ENCODE measurements around the gene TTC1. TPM values are rescaled to one million over a fixed set of nuclear protein-coding genes. Genes with fewer than 3 reads are reported as not detected.

TTC1 gene
- 66.2 to 78.4 TPM (median 67.0 TPM) in 5 replicates for total RNA-seq (2022; extraction: Qiagen RNA extraction; ENCODE audit: low read depth)

GRCh38 chr5:160008877-160009590 is at the start of gene TTC1:
TSS of gene TTC1 (plus strand) at chr5:160009139. CDS start at chr5:160010529, 1,390 bp downstream.

Other genes with a start within 250 kb of the TTC1 start
- gene ADRA1B, start 92.7 kb upstream of the TTC1 start, total RNA-seq (2022; extraction: Qiagen RNA extraction; ENCODE audit: low read depth): 7.5 to 10.2 TPM (median 9.9 TPM) in 5 replicates
- gene PWWP2A, start 110.3 kb downstream of the TTC1 start, total RNA-seq (2022; extraction: Qiagen RNA extraction; ENCODE audit: low read depth): 10.6 to 12.8 TPM (median 11.2 TPM) in 5 replicates
- gene FABP6, start 220.4 kb downstream of the TTC1 start, total RNA-seq (2022; extraction: Qiagen RNA extraction; ENCODE audit: low read depth): 0.79 to 1.7 TPM (median 0.92 TPM) in 5 replicates

All from A549 treated with CpdA at 1 μM for 4 hours (cell line).